ENCODE data around the gene PLA2G4C.

GRCh38 chr19:48158210-48158790 is 47.7 kb upstream of the PLA2G4C start:
- TF ChIP-seq POLR2A (IDR thresholded peaks at IDR 0.05) (no peak), CTCF (IDR thresholded peaks at IDR 0.05) (no peak)
